Left cardiac atrium (tissue), 4 donors: ENCODE results near the gene HAND2. TPM values are rescaled to one million over a fixed set of nuclear protein-coding genes. Genes with fewer than 3 reads are reported as not detected.

Experiments used
- ATAC-seq, 2 donors: fragments of 200-7000 bp; cut with Tn5 transposase; one replicate each; pipeline ENCODE4 v1.9.1; 2020; ENCODE audit warnings: mild to moderate bottlenecking in 2 of 2, moderate library complexity in 2 of 2
- DNase-seq: peaks from one replicate; pipeline ENCODE4 v3.0.0-alpha.2; 2020
- intact Hi-C, 2 donors: fragments of 100-400 bp; cut with DNase I; formaldehyde crosslinking; loops; one replicate each; pipeline versions ENCODE4 v1.14.1 to v1.15.1; 2022 to 2023
- total RNA-seq, 2 donors: library from RNA; stranded (reverse); fragmentation: NEBNext Ultra II Directional; extraction: Animal tissue kit (Norgen Biotek cat#: 25700); gene quantifications; one replicate each; pipeline ENCODE4 v1.2.1, GENCODE V29; 2021
- donor health status: DM: no; HTN: yes; CAD: no.
- donor health status: DM: no; HTN: yes; CAD: no; lungs with severe emphysema.
- donor health status: DM: yes; HTN: yes; CAD: no.
- donor health status: Dilated cardiomyopathy.

Gene HAND2
- total RNA-seq, 2 donors from 2014 or later, result 63.2 to 75.1 TPM

GRCh38 chr4:173511787-173512361 lies 18.2 kb downstream of the HAND2 start:
- no peak for DNase-seq
- ATAC-seq, result no peak
- intact Hi-C loops, result no loop called here

- peak; percentile 62 to 80 for ATAC-seq
- peak; percentile 80 for DNase-seq
- intact Hi-C loops, result loop anchor here (5.0 to 10.0 kb wide), 7 partner anchors 195 to 648 kb away; no protein-coding TSS in a partner anchor
Observed at GRCh38 chr4:173509036-173510001, 20.7 kb downstream of the HAND2 start.

GRCh38 chr4:173508386-173509035 lies 21.5 kb downstream of the HAND2 start:
- peak in 1 of 2 donors; percentile 14 for ATAC-seq
- intact Hi-C loops, result loop anchor here (5.0 to 10.0 kb wide), 7 partner anchors 194 to 649 kb away; no protein-coding TSS in a partner anchor
- DNase-seq, result no peak

GRCh38 chr4:173507471-173508385 lies 22.3 kb downstream of the HAND2 start:
- ATAC-seq (peak in 1 of 2 donors; percentile 6), DNase-seq (no peak)
- intact Hi-C loops, result loop anchor here (5.0 to 10.0 kb wide), 7 partner anchors 193 to 650 kb away; no protein-coding TSS in a partner anchor

- DNase-seq (no peak), ATAC-seq (peak; percentile 46 to 49)
Observed at GRCh38 chr4:173506597-173507211, 23.3 kb downstream of the HAND2 start.

GRCh38 chr4:173505924-173506518 lies 24.0 kb downstream of the HAND2 start:
- intact Hi-C loops, result loop anchor here (2.0 to 10.0 kb wide), 8 partner anchors 191 to 651 kb away; no protein-coding TSS in a partner anchor
- ATAC-seq (peak; percentile 33 to 57), DNase-seq (peak; percentile 70)

More at GRCh38 chr4:173506597-173507211, 23.3 kb downstream of the HAND2 start:
- intact Hi-C loops, result loop anchor here (5.0 to 10.0 kb wide), 7 partner anchors 192 to 651 kb away; no protein-coding TSS in a partner anchor

- intact Hi-C loops, result loop anchor here (2.0 to 10.0 kb wide), 6 partner anchors 189 to 651 kb away; no protein-coding TSS in a partner anchor
- ATAC-seq, result no peak
- no peak for DNase-seq
Observed at GRCh38 chr4:173504181-173504503, 25.9 kb downstream of the HAND2 start.

GRCh38 chr4:173503330-173504180 lies 26.5 kb downstream of the HAND2 start:
- ATAC-seq (no peak), DNase-seq (no peak)
- intact Hi-C loops, result loop anchor here (2.0 to 10.0 kb wide), 6 partner anchors 189 to 651 kb away; no protein-coding TSS in a partner anchor

- no peak for DNase-seq
- intact Hi-C loops, result loop anchor here (10.0 kb wide), 5 partner anchors 187 to 653 kb away; no protein-coding TSS in a partner anchor
- ATAC-seq, result no peak
Observed at GRCh38 chr4:173502282-173502681, 27.7 kb downstream of the HAND2 start.

GRCh38 chr4:173501592-173502150 lies 28.4 kb downstream of the HAND2 start:
- no peak for ATAC-seq
- intact Hi-C loops, result loop anchor here (10.0 kb wide), 5 partner anchors 187 to 653 kb away; no protein-coding TSS in a partner anchor
- DNase-seq, result no peak

GRCh38 chr4:173500841-173501591 lies 29.0 kb downstream of the HAND2 start:
- ATAC-seq (peak in 1 of 2 donors; percentile 31), DNase-seq (no peak)
- intact Hi-C loops, result loop anchor here (10.0 kb wide), 5 partner anchors 186 to 654 kb away; no protein-coding TSS in a partner anchor

- ATAC-seq (no peak), DNase-seq (no peak)
- intact Hi-C loops, result loop anchor here (5.0 to 10.0 kb wide), 6 partner anchors 73 to 655 kb away; no protein-coding TSS in a partner anchor
Observed at GRCh38 chr4:173499658-173500535, 30.1 kb downstream of the HAND2 start.

- intact Hi-C loops, result loop anchor here in 1 of 2 donors (5.0 kb wide), 1 partner anchor 71 kb away; no protein-coding TSS in a partner anchor
- ATAC-seq, result no peak
Observed at GRCh38 chr4:173498771-173499170, 31.3 kb downstream of the HAND2 start.

GRCh38 chr4:173498023-173498422 lies 32.0 kb downstream of the HAND2 start:
- no peak for ATAC-seq
- intact Hi-C loops, result loop anchor here in 1 of 2 donors (5.0 kb wide), 1 partner anchor 71 kb away; no protein-coding TSS in a partner anchor
- DNase-seq, result no peak

More at GRCh38 chr4:173498771-173499170, 31.3 kb downstream of the HAND2 start:
- no peak for DNase-seq
